Measurements from ENCODE around the gene RFX5. TPM values are rescaled to one million over a fixed set of nuclear protein-coding genes. Genes with fewer than 3 reads are reported as not detected.
A peak's percentile ranks its signal among the peaks of the same experiment; 100 is the strongest.

The RFX5 gene
- total and polyA plus RNA-seq, 2 of the 13 experiments (the other 11 are each of a cell fraction or from before 2014, with no cell fraction given), result 17.9 to 36.2 TPM

GRCh38 chr1:151346769-151347522 lies at the start of gene RFX5 (continued):
- TF ChIP-seq NFAT5 (CRISPR knock-in tag; IDR thresholded peaks at IDR 0.05) (no peak), ATM (IDR thresholded peaks at IDR 0.05; ENCODE audit: borderline replicate concordance) (no peak), FLYWCH1 (CRISPR knock-in tag; IDR thresholded peaks at IDR 0.05) (no peak), ZNF331 (CRISPR knock-in tag; IDR thresholded peaks at IDR 0.05) (no peak), HNRNPK (IDR thresholded peaks at IDR 0.05; ENCODE audit: low read depth, low read length, poor library complexity, severe bottlenecking) (no peak), CTCF (CRISPR knock-in tag; IDR thresholded peaks at IDR 0.05) (0 out of 2 replicates have a peak, but pooled peaks have one; percentile 12), IRF2 (CRISPR knock-in tag; IDR thresholded peaks at IDR 0.05) (no peak), KLF6 (CRISPR knock-in tag; IDR thresholded peaks at IDR 0.05) (no peak), ZNF354B (CRISPR knock-in tag; IDR thresholded peaks at IDR 0.05) (no peak), MXI1 (IDR thresholded peaks at IDR 0.05; ENCODE audit: borderline replicate concordance, low read depth, low read length) (peak; percentile 47; the same call in 1 of the 3 replicates), AGO2 (optimal IDR thresholded peaks at IDR 0.05; ENCODE audit: low read depth, low read length) (no peak), POLR2A (IDR thresholded peaks at IDR 0.05; ENCODE audit: insufficient read depth in 1 of 2, low read depth in 2 of 2, low read length in 2 of 2) (peak; percentile 48 to 76; a peak in 3 of 4 replicates), TFE3 (CRISPR knock-in tag; IDR thresholded peaks at IDR 0.05) (no peak), UBTF (CRISPR knock-in tag; IDR thresholded peaks at IDR 0.05) (no peak), JARID2 (CRISPR knock-in tag; IDR thresholded peaks at IDR 0.05; ENCODE audit: insufficient replicate concordance) (no peak), HMG20B (CRISPR knock-in tag; conservative IDR thresholded peaks at IDR 0.05) (no peak), PRMT3 (CRISPR knock-in tag; IDR thresholded peaks at IDR 0.05; ENCODE audit: borderline replicate concordance, low read depth) (no peak), XRCC5 (optimal IDR thresholded peaks at IDR 0.05; ENCODE audit: low read length) (peak; percentile 16)

Measured in HepG2 (cell line).